Naive thymus-derived CD4-positive, alpha-beta T cell (primary cell): ENCODE data around the gene SEPTIN12. TPM values are rescaled to one million over a fixed set of nuclear protein-coding genes. Genes with fewer than 3 reads are reported as not detected.
A peak's percentile ranks its signal among the peaks of the same experiment; 100 is the strongest.

Source experiments
- ATAC-seq: fragments of 150-1000 bp; cut with Tn5 transposase; 2 replicates; pipeline ENCODE4 v1.10.0; 2021; ENCODE audit warnings: mild to moderate bottlenecking, moderate library complexity
- CTCF ChIA-PET: fragments of 350-600 bp; sonication (Branson Sonifier 250); formaldehyde crosslinking; loops from one replicate; lab custom pipeline; 2021; ENCODE audit warnings: antibody characterized with exemption; lab: Charles Lee
- POLR2A ChIA-PET: fragments of 350-600 bp; sonication (Branson Sonifier 250); formaldehyde crosslinking; loops from one replicate; lab custom pipeline; 2021; ENCODE audit warnings: antibody characterized with exemption, inconsistent platforms; lab: Charles Lee
- DNase-seq, 9 donors: peaks; one replicate each; pipeline versions ENCODE4 v3.0.0 to v3.0.0-alpha.2; 2020 to 2022; ENCODE audit warnings: mixed read lengths in 1 of 9
- H3K27ac ChIP-seq: one replicate; pipeline ENCODE4 v1.7.0; 2013; ENCODE audit warnings: mild to moderate bottlenecking, low read depth, low read length, moderate library complexity
- H3K27me3 ChIP-seq, 2 donors: one replicate each; pipeline ENCODE4 v1.7.0; 2013; ENCODE audit warnings: low read length in 2 of 2, mild to moderate bottlenecking in 2 of 2, moderate library complexity in 2 of 2; ENCODE audit not compliant: control insufficient read depth in 2 of 2, insufficient read depth in 2 of 2
- H3K36me3 ChIP-seq, 3 experiments: 1 replicate in 2 of 3; 2 replicates in 1 of 3; pipeline ENCODE4 v1.7.0; 2013; ENCODE audit warnings: low read length in 3 of 3, mild to moderate bottlenecking in 3 of 3, moderate library complexity in 1 of 3; ENCODE audit not compliant: insufficient read depth in 3 of 3, control insufficient read depth in 2 of 3
- H3K4me1 ChIP-seq, 2 donors: one replicate each; pipeline ENCODE4 v1.7.0; 2013; ENCODE audit warnings: low read length in 2 of 2, mild to moderate bottlenecking in 2 of 2, moderate library complexity in 1 of 2; ENCODE audit not compliant: control insufficient read depth in 2 of 2, insufficient read depth in 2 of 2
- H3K4me3 ChIP-seq: 2 replicates; pipeline ENCODE4 v1.7.0; 2013; ENCODE audit warnings: mild to moderate bottlenecking, low read length
- H3K9me3 ChIP-seq, 3 experiments: 1 replicate in 2 of 3; 2 replicates in 1 of 3; pipeline ENCODE4 v1.7.0; 2013; ENCODE audit warnings: low read length in 3 of 3; ENCODE audit not compliant: control insufficient read depth in 2 of 3
- H3K27ac Mint-ChIP-seq, 9 donors: one replicate each; pipeline ENCODE4 v1.8.0; 2020 to 2022; ENCODE audit warnings: mixed read lengths in 9 of 9, mild to moderate bottlenecking in 8 of 9, moderate library complexity in 5 of 9, inconsistent platforms in 2 of 9
- H3K27me3 Mint-ChIP-seq, 5 donors: one replicate each; pipeline ENCODE4 v1.8.0; 2021 to 2022; ENCODE audit warnings: mixed read lengths in 5 of 5, mild to moderate bottlenecking in 1 of 5
- H3K36me3 Mint-ChIP-seq, 5 donors: one replicate each; pipeline ENCODE4 v1.8.0; 2020 to 2022; ENCODE audit warnings: mixed read lengths in 5 of 5, mild to moderate bottlenecking in 3 of 5, inconsistent platforms in 1 of 5
- H3K4me1 Mint-ChIP-seq, 7 donors: one replicate each; pipeline ENCODE4 v1.8.0; 2020 to 2022; ENCODE audit warnings: mixed read lengths in 7 of 7, mild to moderate bottlenecking in 3 of 7, inconsistent platforms in 1 of 7
- H3K4me3 Mint-ChIP-seq, 10 donors: one replicate each; pipeline ENCODE4 v1.8.0; 2020 to 2022; ENCODE audit warnings: mild to moderate bottlenecking in 10 of 10, mixed read lengths in 10 of 10, moderate library complexity in 6 of 10, inconsistent platforms in 2 of 10
- H3K9me3 Mint-ChIP-seq, 11 donors: one replicate each; pipeline ENCODE4 v1.8.0; 2020 to 2022; ENCODE audit warnings: mixed read lengths in 11 of 11, mild to moderate bottlenecking in 4 of 11, inconsistent platforms in 1 of 11, moderate library complexity in 1 of 11
- intact Hi-C, 2 donors: fragments of 100-400 bp; cut with micrococcal nuclease; formaldehyde crosslinking; loops; one replicate each; pipeline ENCODE4 v1.15.1; 2023
- polyA plus RNA-seq, 2 donors: library from polyadenylated mRNA; unstranded; fragments of 300-500 nt; fragmentation: Illumina TruSeq; gene quantifications; one replicate each; pipeline ENCODE4 v1.2.3, GENCODE V29; 2021
- total RNA-seq, 6 experiments: library from RNA in 5 of 6; stranded (reverse) in 5 of 6; gene quantifications; 1 replicate in 5 of 6; 2 replicates in 1 of 6; pipeline ENCODE4 v1.2.3 and lab custom pipeline; 2021 to 2026

Gene SEPTIN12
- total and polyA plus RNA-seq, 7 experiments from 2014 or later, result not detected

- intact Hi-C loops, result no loop called here
Observed at GRCh38 chr16:4748682-4749411, 39.3 kb downstream of the SEPTIN12 start.

GRCh38 chr16:4747906-4748681, 40.1 kb downstream of the SEPTIN12 start:
- Mint-ChIP-seq H3K27ac (peak overlapping the region; percentile 53 to 93 (median 84)), H3K4me1 (peaks cover 11 to 45% (median 18%) of the 10 kb centered on the region in 7 donors), H3K9me3 (no peaks in the 10 kb centered on the region), H3K36me3 (peaks cover 0 to 7% (median 0%) of the 10 kb centered on the region in 5 donors), H3K27me3 (no peaks in the 10 kb centered on the region), H3K4me3 (peak overlapping the region in 7 of 10 donors; percentile 57 to 83 (median 70))
- ChIA-PET CTCF (no interaction called here), POLR2A (interaction anchor here (1.0 kb wide), 1 partner anchor 40 kb away, joined by 3 read pairs; no protein-coding TSS in a partner anchor)
- peaks cover 0 to 15% of the 10 kb centered on the region in 2 donors for H3K4me1 ChIP-seq
- no peaks in the 10 kb centered on the region for H3K9me3 ChIP-seq
- intact Hi-C loops, result no loop called here
- no peak overlapping the region for H3K4me3 ChIP-seq
- DNase-seq, result peak in 1 of 9 donors; percentile 24
- no peak for ATAC-seq
- no peaks in the 10 kb centered on the region for H3K27me3 ChIP-seq
- H3K36me3 ChIP-seq, result peaks cover 0 to 26% (median 2%) of the 10 kb centered on the region in 3 experiments
- peak overlapping the region; percentile 49 for H3K27ac ChIP-seq

More at GRCh38 chr16:4748682-4749411, 39.3 kb downstream of the SEPTIN12 start:
- Histone ChIP-seq H3K27ac (no peak overlapping the region), H3K36me3 (peaks cover 0 to 33% (median 2%) of the 10 kb centered on the region in 3 experiments), H3K27me3 (no peaks in the 10 kb centered on the region), H3K9me3 (no peaks in the 10 kb centered on the region), H3K4me3 (no peak overlapping the region), H3K4me1 (peaks cover 0 to 15% of the 10 kb centered on the region in 2 donors)
- H3K27me3 Mint-ChIP-seq, result no peaks in the 10 kb centered on the region
- CTCF ChIA-PET, result no interaction called here
- no peaks in the 10 kb centered on the region for H3K9me3 Mint-ChIP-seq
- ATAC-seq (no peak), DNase-seq (no peak)
- peak overlapping the region in 7 of 9 donors; percentile 62 to 93 (median 84) for H3K27ac Mint-ChIP-seq
- H3K36me3 Mint-ChIP-seq, result peaks cover 0 to 7% (median 0%) of the 10 kb centered on the region in 5 donors
- H3K4me3 Mint-ChIP-seq, result peak overlapping the region in 4 of 10 donors; percentile 13 to 83 (median 72)
- H3K4me1 Mint-ChIP-seq, result peaks cover 5 to 38% (median 18%) of the 10 kb centered on the region in 7 donors
- POLR2A ChIA-PET, result no interaction called here

- POLR2A ChIA-PET, result interaction anchor here (0.6 to 1.1 kb wide), 4 partner anchors 12 to 210 kb away, joined by 3 to 5 read pairs (median 3); no protein-coding TSS in a partner anchor
- peak overlapping the region in 3 of 10 donors; percentile 57 to 74 (median 70) for H3K4me3 Mint-ChIP-seq
- peaks cover 0 to 7% (median 0%) of the 10 kb centered on the region in 5 donors for H3K36me3 Mint-ChIP-seq
Observed at GRCh38 chr16:4746991-4747574, 41.1 kb downstream of the SEPTIN12 start.

GRCh38 chr16:4746215-4746614, 41.9 kb downstream of the SEPTIN12 start:
- ATAC-seq (no peak), DNase-seq (no peak)
- ChIA-PET CTCF (no interaction called here), POLR2A (interaction anchor here (1.2 kb wide), 1 partner anchor 11 kb away, joined by 3 read pairs; the partner anchor contains the start of gene DNAAF8)
- H3K9me3 Mint-ChIP-seq, result no peaks in the 10 kb centered on the region
- intact Hi-C loops, result no loop called here
- H3K4me1 Mint-ChIP-seq, result peaks cover 13 to 50% (median 18%) of the 10 kb centered on the region in 7 donors
- peak overlapping the region in 4 of 9 donors; percentile 14 to 41 (median 38) for H3K27ac Mint-ChIP-seq
- peak overlapping the region in 1 of 10 donors; percentile 16 for H3K4me3 Mint-ChIP-seq
- no peaks in the 10 kb centered on the region for H3K9me3 ChIP-seq
- no peak overlapping the region for H3K4me3 ChIP-seq
- no peaks in the 10 kb centered on the region for H3K27me3 Mint-ChIP-seq
- no peak overlapping the region for H3K27ac ChIP-seq
- peaks cover 0 to 3% (median 0%) of the 10 kb centered on the region in 5 donors for H3K36me3 Mint-ChIP-seq
- H3K27me3 ChIP-seq, result no peaks in the 10 kb centered on the region
- H3K4me1 ChIP-seq, result peaks cover 0 to 15% of the 10 kb centered on the region in 2 donors
- peaks cover 0 to 7% (median 0%) of the 10 kb centered on the region in 3 experiments for H3K36me3 ChIP-seq

More at GRCh38 chr16:4746991-4747574, 41.1 kb downstream of the SEPTIN12 start:
- H3K27me3 ChIP-seq, result no peaks in the 10 kb centered on the region
- DNase-seq (no peak), ATAC-seq (no peak)
- Mint-ChIP-seq H3K27ac (peak overlapping the region in 4 of 9 donors; percentile 8 to 89 (median 83)), H3K27me3 (no peaks in the 10 kb centered on the region), H3K4me1 (peaks cover 13 to 50% (median 18%) of the 10 kb centered on the region in 7 donors), H3K9me3 (no peaks in the 10 kb centered on the region)
- CTCF ChIA-PET, result no interaction called here
- H3K27ac ChIP-seq, result peak overlapping the region; percentile 49
- peaks cover 0 to 16% (median 0%) of the 10 kb centered on the region in 3 experiments for H3K36me3 ChIP-seq
- peaks cover 0 to 15% of the 10 kb centered on the region in 2 donors for H3K4me1 ChIP-seq
- no peaks in the 10 kb centered on the region for H3K9me3 ChIP-seq
- intact Hi-C loops, result no loop called here
- H3K4me3 ChIP-seq, result no peak overlapping the region

- Mint-ChIP-seq H3K4me1 (peaks cover 13 to 50% (median 18%) of the 10 kb centered on the region in 7 donors), H3K27ac (no peak overlapping the region)
- POLR2A ChIA-PET, result interaction anchor here (1.2 kb wide), 1 partner anchor 10 kb away, joined by 3 read pairs; the partner anchor contains the start of gene DNAAF8
Observed at GRCh38 chr16:4745274-4745569, 42.9 kb downstream of the SEPTIN12 start.

More at GRCh38 chr16:4745274-4745569, 42.9 kb downstream of the SEPTIN12 start:
- Histone ChIP-seq H3K36me3 (no peaks in the 10 kb centered on the region), H3K27me3 (no peaks in the 10 kb centered on the region), H3K4me3 (no peak overlapping the region), H3K27ac (no peak overlapping the region), H3K4me1 (peaks cover 0 to 15% of the 10 kb centered on the region in 2 donors), H3K9me3 (no peaks in the 10 kb centered on the region)
- ATAC-seq, result no peak
- intact Hi-C loops, result no loop called here
- DNase-seq, result no peak
- CTCF ChIA-PET, result no interaction called here
- Mint-ChIP-seq H3K9me3 (no peaks in the 10 kb centered on the region), H3K27me3 (no peaks in the 10 kb centered on the region), H3K4me3 (no peak overlapping the region), H3K36me3 (no peaks in the 10 kb centered on the region)
